Measurements from ENCODE around the gene SIRT7. TPM values are rescaled to one million over a fixed set of nuclear protein-coding genes. Genes with fewer than 3 reads are reported as not detected.

Gene SIRT7
- total RNA-seq, 4 donors from 2014 or later: 32.0 to 44.6 (median 38.0) TPM

DNA sequence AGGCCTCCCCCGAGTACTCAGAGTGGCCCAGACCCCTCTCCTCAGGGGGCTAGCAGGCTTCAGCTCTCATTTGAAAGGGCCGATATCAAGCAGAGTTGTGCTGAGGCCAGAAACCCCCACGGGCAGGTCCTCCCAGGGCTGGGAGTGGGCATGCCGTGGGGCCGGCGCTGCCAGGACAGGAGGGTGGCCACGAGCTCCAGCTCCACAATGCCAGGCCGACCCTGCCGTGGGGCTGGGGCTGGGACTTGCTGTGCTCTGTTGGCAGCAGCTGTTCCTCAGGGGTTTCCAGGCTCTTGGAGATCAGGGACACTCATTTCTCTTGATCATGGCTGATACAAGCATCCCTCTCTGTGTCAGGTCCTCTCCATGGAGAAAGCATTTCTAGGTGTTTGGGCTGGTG lies 19.1 kb downstream of the SIRT7 start:
- WGBS, 2 donors: 60 to 97% methylated on average over 1 to 7 of the region's 9 CpGs
- DNase-seq (ENCODE audit: low spot score in 2 of 2): no peak
- TF ChIP-seq POLR2A (IDR thresholded peaks at IDR 0.05) (no peak), CTCF (IDR thresholded peaks at IDR 0.05) (no peak)
- intact Hi-C loops (cut with DNase I; ENCODE audit: low total_unique reads): no loop called here
- H3K4me3 ChIP-seq (ENCODE audit: low read depth, poor library complexity, severe bottlenecking): no peak overlapping the region

DNA sequence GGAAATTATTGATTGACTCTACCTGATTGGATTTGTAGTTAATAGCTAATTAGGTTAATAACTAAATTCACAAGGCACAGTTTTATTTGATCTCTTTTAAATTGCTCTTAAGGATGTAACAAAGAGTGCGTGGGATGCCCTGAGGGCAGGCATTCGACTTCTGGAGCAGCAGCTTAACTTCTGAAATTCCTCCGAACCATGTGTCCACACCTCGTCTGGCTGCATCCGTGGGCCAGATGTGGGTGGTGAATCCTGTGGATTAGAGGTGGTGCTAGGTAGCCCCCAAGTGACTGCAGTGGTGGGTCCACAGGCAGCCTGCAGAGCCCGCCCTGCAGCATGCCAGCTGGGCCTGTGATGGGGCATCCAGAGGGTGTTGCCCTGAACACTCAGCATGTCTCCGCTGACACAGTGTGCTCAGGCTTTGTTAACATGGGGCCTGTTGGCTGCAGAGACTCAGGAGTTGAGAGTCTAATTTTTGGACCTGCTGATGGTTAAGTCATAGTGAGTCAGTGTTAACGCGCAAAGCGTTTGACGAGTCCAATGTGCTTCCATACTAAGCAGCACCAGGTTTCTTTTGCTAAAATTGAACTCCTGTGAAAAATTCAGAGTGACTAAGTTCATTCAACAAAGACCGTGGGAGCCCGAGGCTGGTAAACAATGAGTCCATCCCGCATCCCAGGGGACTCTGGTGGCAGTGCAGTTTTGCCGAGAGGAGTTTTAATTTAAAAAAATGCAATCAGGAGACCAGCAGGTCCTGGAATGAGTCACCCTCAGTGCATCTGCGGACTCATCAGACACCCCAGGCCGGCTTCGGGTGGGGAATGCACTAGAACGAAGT lies 19.7 kb downstream of the SIRT7 start:
- intact Hi-C loops (cut with DNase I; ENCODE audit: low total_unique reads): no loop called here
- H3K4me3 ChIP-seq (ENCODE audit: low read depth, poor library complexity, severe bottlenecking): no peak overlapping the region
- DNase-seq (ENCODE audit: low spot score in 2 of 2): no peak
- 85 to 87% methylated on average over 18 to 19 of the region's 19 CpGs for WGBS, 2 donors
- TF ChIP-seq CTCF (IDR thresholded peaks at IDR 0.05): no peak
- no peak for TF ChIP-seq POLR2A (IDR thresholded peaks at IDR 0.05)

GRCh38 chr17:81895400-81895799 lies 22.6 kb downstream of the SIRT7 start:
- no peak for DNase-seq (ENCODE audit: low spot score in 2 of 2)
- H3K4me3 ChIP-seq (ENCODE audit: low read depth, poor library complexity, severe bottlenecking): no peak overlapping the region
- WGBS, 2 donors: 92 to 95% methylated on average over 11 of the region's 11 CpGs
- intact Hi-C loops (cut with DNase I; ENCODE audit: low total_unique reads): no loop called here
- TF ChIP-seq POLR2A (IDR thresholded peaks at IDR 0.05) (no peak), CTCF (IDR thresholded peaks at IDR 0.05) (no peak)

DNA sequence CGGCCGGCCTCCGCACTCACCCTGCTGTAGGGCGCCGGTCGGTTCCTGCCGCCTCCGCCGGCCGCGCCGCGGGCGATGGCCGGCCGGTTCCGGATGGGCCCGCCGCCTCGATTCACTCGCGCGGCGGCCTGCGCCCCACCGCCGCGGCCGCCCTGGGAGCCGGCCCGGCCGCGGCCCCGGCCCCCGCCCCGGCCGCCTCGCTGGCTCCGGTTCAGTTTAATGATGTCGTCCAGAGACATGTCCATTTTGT lies 26.7 kb downstream of the SIRT7 start:
- intact Hi-C loops (cut with DNase I; ENCODE audit: low total_unique reads): no loop called here
- no peak for TF ChIP-seq CTCF (IDR thresholded peaks at IDR 0.05)
- no peak for TF ChIP-seq POLR2A (IDR thresholded peaks at IDR 0.05)
- WGBS, 2 donors: 5% methylated on average over 3 of the region's 40 CpGs; no CpG with 5 or more reads in 1 of the 2 donors
- H3K4me3 ChIP-seq (ENCODE audit: low read depth, poor library complexity, severe bottlenecking): peak overlapping the region; percentile 72
- DNase-seq (ENCODE audit: low spot score in 2 of 2): peak in 1 of 2 donors; percentile 83

- no peak for TF ChIP-seq CTCF (IDR thresholded peaks at IDR 0.05)
- no peak for TF ChIP-seq POLR2A (IDR thresholded peaks at IDR 0.05)
- intact Hi-C loops (cut with DNase I; ENCODE audit: low total_unique reads): no loop called here
- peak overlapping the region; percentile 72 for H3K4me3 ChIP-seq (ENCODE audit: low read depth, poor library complexity, severe bottlenecking)
- WGBS, 2 donors: 7 to 14% methylated on average over 32 to 69 of the region's 69 CpGs
- peak in 1 of 2 donors; percentile 85 for DNase-seq (ENCODE audit: low spot score in 2 of 2)
These were observed 27.3 kb downstream of the SIRT7 start for GRCh38 chr17:81890447-81891302.

All from lower leg skin (tissue), 4 donors.